Upper lobe of left lung (tissue), 6 donors: ENCODE results near the gene IRF4. TPM values are rescaled to one million over a fixed set of nuclear protein-coding genes. Genes with fewer than 3 reads are reported as not detected.

Experiments used
- ATAC-seq, 2 donors: fragments of 200-7000 bp; cut with Tn5 transposase; one replicate each; pipeline ENCODE4 v1.9.1; 2022; ENCODE audit warnings: mild to moderate bottlenecking in 2 of 2, moderate library complexity in 2 of 2; ENCODE audit not compliant: low FRiP score in 2 of 2
- DNase-seq, 2 donors: peaks; one replicate each; pipeline ENCODE4 v3.0.0-alpha.2; 2019 to 2020
- H3K27ac ChIP-seq, 4 donors: fragments of 200-600 bp; sonication (generic); one replicate each; pipeline ENCODE4 v1.5.1; 2016 to 2019
- H3K27me3 ChIP-seq, 4 donors: fragments of 200-600 bp; sonication (generic); one replicate each; pipeline ENCODE4 v1.5.1; 2017 to 2019
- H3K36me3 ChIP-seq, 4 donors: fragments of 200-600 bp; sonication (generic); one replicate each; pipeline ENCODE4 v1.5.1; 2016 to 2019
- H3K4me1 ChIP-seq, 4 donors: fragments of 200-600 bp; sonication (generic); one replicate each; pipeline ENCODE4 v1.5.1; 2018 to 2019
- H3K4me3 ChIP-seq, 4 donors: fragments of 200-600 bp; sonication (generic); one replicate each; pipeline ENCODE4 v1.5.1; 2017 to 2019; ENCODE audit warnings: mild to moderate bottlenecking in 2 of 4, moderate library complexity in 1 of 4
- H3K9me3 ChIP-seq, 4 donors: fragments of 200-600 bp; sonication (generic); one replicate each; pipeline ENCODE4 v1.5.1; 2018 to 2019
- CTCF ChIP-seq, 6 experiments: fragments of 450-650 bp in 4 of 6; fragments of 200-600 bp in 2 of 6; sonication (generic) in 2 of 6; IDR thresholded peaks; one replicate each; pipeline ENCODE4 v1.5.1; 2016 to 2019; ENCODE audit warnings: antibody characterized with exemption in 6 of 6
- EP300 ChIP-seq, 4 donors: sonication (generic); formaldehyde crosslinking; IDR thresholded peaks; one replicate each; pipeline ENCODE4 v1.5.1; 2017; ENCODE audit warnings: antibody characterized with exemption in 4 of 4, control low read depth in 2 of 4
- POLR2A ChIP-seq, 4 donors: fragments of 450-650 bp; IDR thresholded peaks; one replicate each; pipeline ENCODE4 v1.5.1; 2016 to 2017; ENCODE audit warnings: antibody characterized with exemption in 4 of 4, mild to moderate bottlenecking in 2 of 4
- POLR2AphosphoS5 ChIP-seq, 2 donors: sonication (generic); formaldehyde crosslinking; IDR thresholded peaks; one replicate each; pipeline ENCODE4 v1.5.1; 2017; ENCODE audit warnings: antibody characterized with exemption in 2 of 2
- WGBS, 2 donors: methylation state at CpG; one replicate each; pipeline ENCODE4 v1.1.5; 2017 to 2018; 5-methylcytosine and 5-hydroxymethylcytosine counted together
- total RNA-seq, 6 donors: library from RNA; depleted of rRNA in 4 of 6; stranded (reverse); fragments of >200 nt in 4 of 6; gene quantifications; one replicate each; pipeline versions ENCODE4 v1.1.0 to v1.2.1, GENCODE V29; 2016 to 2021
- donor health status: DM: no; HTN: no; CAD: no; lungs with moderate emphysema.
- donor health status: DM: no; HTN: yes; CAD: no; lungs with severe emphysema.

The IRF4 gene
- total RNA-seq, 6 donors from 2014 or later: 1.6 to 10.5 (median 5.9) TPM

GRCh38 chr6:359261-360035 is 32.1 kb upstream of the IRF4 start:
- Histone ChIP-seq H3K4me3 (no peak overlapping the region), H3K36me3 (no peaks in the 10 kb centered on the region), H3K9me3 (peaks cover 0 to 10% (median 0%) of the 10 kb centered on the region in 4 donors), H3K4me1 (no peaks in the 10 kb centered on the region), H3K27ac (no peak overlapping the region), H3K27me3 (no peaks in the 10 kb centered on the region)
- ATAC-seq: peak; percentile 0 to 2
- TF ChIP-seq POLR2A (IDR thresholded peaks at IDR 0.05) (no peak), CTCF (IDR thresholded peaks at IDR 0.05) (no peak), POLR2AphosphoS5 (IDR thresholded peaks at IDR 0.05) (no peak), EP300 (IDR thresholded peaks at IDR 0.05) (no peak)
- 81 to 82% methylated on average over 20 of the region's 20 CpGs for WGBS, 2 donors
- DNase-seq: peak in 1 of 2 donors; percentile 82

- peaks cover 0 to 10% (median 0%) of the 10 kb centered on the region in 4 donors for H3K9me3 ChIP-seq
- H3K4me3 ChIP-seq: no peak overlapping the region
- H3K27ac ChIP-seq: no peak overlapping the region
- no peaks in the 10 kb centered on the region for H3K4me1 ChIP-seq
- TF ChIP-seq EP300 (IDR thresholded peaks at IDR 0.05): no peak
- TF ChIP-seq CTCF (IDR thresholded peaks at IDR 0.05): no peak
- no peak for TF ChIP-seq POLR2AphosphoS5 (IDR thresholded peaks at IDR 0.05)
- no peak for TF ChIP-seq POLR2A (IDR thresholded peaks at IDR 0.05)
- DNase-seq: no peak
- no peak for ATAC-seq
- H3K27me3 ChIP-seq: no peaks in the 10 kb centered on the region
- no peaks in the 10 kb centered on the region for H3K36me3 ChIP-seq
- 85 to 87% methylated on average over 5 of the region's 5 CpGs for WGBS, 2 donors
Measured at GRCh38 chr6:360349-360748, 31.2 kb upstream of the IRF4 start.

GRCh38 chr6:360764-361373 is 30.7 kb upstream of the IRF4 start:
- no peak for TF ChIP-seq POLR2A (IDR thresholded peaks at IDR 0.05)
- no peak for TF ChIP-seq CTCF (IDR thresholded peaks at IDR 0.05)
- no peak for TF ChIP-seq EP300 (IDR thresholded peaks at IDR 0.05)
- TF ChIP-seq POLR2AphosphoS5 (IDR thresholded peaks at IDR 0.05): no peak
- Histone ChIP-seq H3K27ac (no peak overlapping the region), H3K27me3 (no peaks in the 10 kb centered on the region), H3K4me3 (no peak overlapping the region), H3K4me1 (no peaks in the 10 kb centered on the region), H3K36me3 (no peaks in the 10 kb centered on the region), H3K9me3 (peaks cover 0 to 10% (median 0%) of the 10 kb centered on the region in 4 donors)
- WGBS, 2 donors: 73 to 81% methylated on average over 19 of the region's 19 CpGs
- peak in 1 of 2 donors; percentile 82 for DNase-seq
- no peak for ATAC-seq

- H3K4me1 ChIP-seq: no peaks in the 10 kb centered on the region
Measured at GRCh38 chr6:361411-362132, 30.0 kb upstream of the IRF4 start.

More at GRCh38 chr6:361411-362132, 30.0 kb upstream of the IRF4 start:
- Histone ChIP-seq H3K4me3 (no peak overlapping the region), H3K27ac (no peak overlapping the region), H3K27me3 (no peaks in the 10 kb centered on the region), H3K36me3 (no peaks in the 10 kb centered on the region), H3K9me3 (peaks cover 0 to 10% (median 0%) of the 10 kb centered on the region in 4 donors)
- DNase-seq: no peak
- no peak for TF ChIP-seq POLR2AphosphoS5 (IDR thresholded peaks at IDR 0.05)
- no peak for TF ChIP-seq POLR2A (IDR thresholded peaks at IDR 0.05)
- no peak for TF ChIP-seq EP300 (IDR thresholded peaks at IDR 0.05)
- no peak for TF ChIP-seq CTCF (IDR thresholded peaks at IDR 0.05)
- WGBS, 2 donors: 86 to 88% methylated on average over 16 of the region's 16 CpGs
- no peak for ATAC-seq
